PC-9 (cell line): Measurements from ENCODE around the gene RITA1. TPM values are rescaled to one million over a fixed set of nuclear protein-coding genes. Genes with fewer than 3 reads are reported as not detected.

Source experiments
- BruUV-seq: library from RNA; stranded (reverse); fragments of 400-500 nt; replicated peaks from 2 replicates; lab custom pipeline; 2021; lab: Mats Ljungman, UMichigan
- CTCF ChIA-PET: fragments of 300-600 bp; sonication (Branson Sonifier 250); formaldehyde crosslinking; loops from one replicate; lab custom pipeline; 2022; ENCODE audit warnings: antibody characterized with exemption; lab: Charles Lee
- POLR2A ChIA-PET: fragments of 300-600 bp; sonication (Branson Sonifier 250); formaldehyde crosslinking; loops from one replicate; lab custom pipeline; 2022; ENCODE audit warnings: antibody characterized with exemption; ENCODE audit not compliant: unreplicated experiment; lab: Charles Lee
- DNase-seq, 2 experiments: peaks; one replicate each; pipeline versions ENCODE4 v3.0.0 to v3.0.0-alpha.2; 2015 to 2022; ENCODE audit warnings: mixed read lengths in 1 of 2
- H2AFZ ChIP-seq: fragments of 200-600 bp; sonication (generic); 2 replicates; pipeline ENCODE4 v1.8.1; 2017; ENCODE audit warnings: antibody characterized with exemption
- H3F3A ChIP-seq: fragments of 200-600 bp; sonication (generic); 2 replicates; pipeline ENCODE4 v1.8.1; 2017; ENCODE audit warnings: antibody characterized with exemption, mild to moderate bottlenecking, low read depth; ENCODE audit not compliant: insufficient read depth
- H3K27ac ChIP-seq: fragments of 200-600 bp; sonication (generic); 2 replicates; pipeline ENCODE4 v1.6.1; 2016; ENCODE audit warnings: mixed run types
- H3K27me3 ChIP-seq: fragments of 200-600 bp; sonication (generic); 2 replicates; pipeline ENCODE4 v1.6.1; 2016; ENCODE audit warnings: low read depth, mixed run types; ENCODE audit not compliant: insufficient read depth
- H3K36me3 ChIP-seq: fragments of 200-600 bp; sonication (generic); 2 replicates; pipeline ENCODE4 v1.6.1; 2016; ENCODE audit warnings: low read depth, mixed run types
- H3K4me1 ChIP-seq: fragments of 200-600 bp; sonication (generic); replicated peaks from 2 replicates; pipeline ENCODE4 v1.6.1; 2016; ENCODE audit warnings: mixed run types; ENCODE audit not compliant: insufficient read depth
- H3K4me2 ChIP-seq: fragments of 200-600 bp; sonication (generic); 2 replicates; pipeline ENCODE4 v1.6.1; 2017; ENCODE audit warnings: mixed run types
- H3K4me3 ChIP-seq: fragments of 200-600 bp; sonication (generic); 2 replicates; pipeline ENCODE4 v1.6.1; 2016; ENCODE audit warnings: mixed run types
- H3K79me2 ChIP-seq: fragments of 200-600 bp; sonication (generic); 2 replicates; pipeline ENCODE4 v1.6.1; 2017; ENCODE audit warnings: low read depth, mixed run types
- H3K9me2 ChIP-seq: fragments of 200-600 bp; sonication (generic); 2 replicates; pipeline ENCODE4 v1.8.1; 2017; ENCODE audit warnings: mild to moderate bottlenecking; ENCODE audit not compliant: insufficient read depth
- H3K9me3 ChIP-seq: fragments of 200-600 bp; sonication (generic); 2 replicates; pipeline ENCODE4 v1.8.1; 2016; ENCODE audit warnings: low read depth; ENCODE audit not compliant: insufficient read depth
- H4K20me1 ChIP-seq: fragments of 200-600 bp; sonication (generic); 2 replicates; pipeline ENCODE4 v1.8.1; 2017; ENCODE audit not compliant: insufficient read depth
- EZH2 ChIP-seq: fragments of 200-600 bp; sonication (generic); IDR thresholded peaks from 2 replicates; pipeline ENCODE4 v1.8.0; 2017; ENCODE audit warnings: antibody characterized with exemption, low read depth
- intact Hi-C: fragments of 100-400 bp; cut with micrococcal nuclease; formaldehyde crosslinking; loops from one replicate; pipeline ENCODE4 v1.10.0; 2022; ENCODE audit not compliant: unreplicated experiment
- total RNA-seq: library from RNA; stranded (reverse); gene quantifications from 2 replicates; pipeline ENCODE4 v1.2.3, GENCODE V29; 2021
- TF ChIP-seq, protein P1 (sequence below): fragments of 200-600 bp; sonication (generic); conservative IDR thresholded peaks from 2 replicates; pipeline ENCODE4 v1.6.1; 2017; ENCODE audit warnings: mixed run types, antibody characterized with exemption, mild to moderate bottlenecking, moderate library complexity

Gene RITA1
- total RNA-seq, 1 experiment from 2014 or later: 16.1 TPM

DNA sequence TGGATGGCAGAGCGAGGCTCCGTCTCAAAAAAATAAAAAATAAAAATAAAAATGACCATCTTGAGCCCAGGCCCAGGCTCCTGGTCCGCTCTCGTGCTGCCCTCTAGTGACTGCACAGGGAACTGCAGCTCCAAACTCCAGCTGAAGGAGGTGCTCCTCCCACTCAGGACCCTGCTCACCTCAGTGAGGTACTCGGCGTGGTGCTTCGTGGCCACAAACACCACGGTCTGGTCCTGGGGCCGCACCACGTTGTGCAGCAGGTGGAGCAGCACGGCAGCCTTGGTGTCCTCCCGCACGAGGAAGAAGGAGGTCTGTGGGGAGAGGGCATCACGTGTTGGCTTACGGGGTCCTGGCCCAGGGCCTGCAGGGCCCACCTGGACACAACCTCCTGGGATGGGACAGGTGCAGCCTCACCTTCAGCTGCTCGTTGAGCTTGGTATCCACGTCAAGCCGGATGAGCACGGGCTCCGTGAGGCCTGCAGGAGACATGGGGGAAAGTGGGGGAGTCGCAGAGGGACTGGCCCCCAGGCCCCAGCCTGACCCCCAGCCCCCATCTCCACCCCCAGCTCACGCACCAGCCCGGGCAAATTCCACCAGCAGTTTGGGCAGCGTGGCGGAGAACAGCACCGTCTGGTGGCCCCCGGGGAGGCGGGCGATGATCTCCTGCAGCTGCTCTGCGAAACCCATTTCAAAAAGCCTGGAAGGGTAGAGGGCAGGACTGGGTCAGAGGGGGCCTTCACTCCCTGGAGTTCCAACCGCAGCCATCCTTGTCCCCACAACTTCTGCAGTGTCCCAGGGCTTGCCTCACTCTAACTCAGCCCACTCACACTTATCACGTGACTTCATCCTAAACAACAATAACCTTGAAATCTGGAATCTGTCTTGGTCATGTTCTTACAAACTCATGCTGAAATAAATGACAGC lies 10.8 kb upstream of the RITA1 start:
- BruUV-seq: no TSS peak
- Histone ChIP-seq H2AFZ (no peak overlapping the region), H3K4me3 (no peak overlapping the region), H3K79me2 (no peaks in the 10 kb centered on the region), H3F3A (peaks cover 9% of the 10 kb centered on the region; the same call in 1 of the 2 replicates), H3K4me1 (no peaks in the 10 kb centered on the region), H3K4me2 (no peak overlapping the region), H3K27me3 (no peaks in the 10 kb centered on the region), H3K9me3 (no peaks in the 10 kb centered on the region), H3K27ac (no peak overlapping the region), H4K20me1 (peaks cover 11% of the 10 kb centered on the region), H3K9me2 (no peaks in the 10 kb centered on the region), H3K36me3 (peaks cover 38% of the 10 kb centered on the region)
- TF ChIP-seq EZH2: no peak
- TF ChIP-seq, protein P1, sequence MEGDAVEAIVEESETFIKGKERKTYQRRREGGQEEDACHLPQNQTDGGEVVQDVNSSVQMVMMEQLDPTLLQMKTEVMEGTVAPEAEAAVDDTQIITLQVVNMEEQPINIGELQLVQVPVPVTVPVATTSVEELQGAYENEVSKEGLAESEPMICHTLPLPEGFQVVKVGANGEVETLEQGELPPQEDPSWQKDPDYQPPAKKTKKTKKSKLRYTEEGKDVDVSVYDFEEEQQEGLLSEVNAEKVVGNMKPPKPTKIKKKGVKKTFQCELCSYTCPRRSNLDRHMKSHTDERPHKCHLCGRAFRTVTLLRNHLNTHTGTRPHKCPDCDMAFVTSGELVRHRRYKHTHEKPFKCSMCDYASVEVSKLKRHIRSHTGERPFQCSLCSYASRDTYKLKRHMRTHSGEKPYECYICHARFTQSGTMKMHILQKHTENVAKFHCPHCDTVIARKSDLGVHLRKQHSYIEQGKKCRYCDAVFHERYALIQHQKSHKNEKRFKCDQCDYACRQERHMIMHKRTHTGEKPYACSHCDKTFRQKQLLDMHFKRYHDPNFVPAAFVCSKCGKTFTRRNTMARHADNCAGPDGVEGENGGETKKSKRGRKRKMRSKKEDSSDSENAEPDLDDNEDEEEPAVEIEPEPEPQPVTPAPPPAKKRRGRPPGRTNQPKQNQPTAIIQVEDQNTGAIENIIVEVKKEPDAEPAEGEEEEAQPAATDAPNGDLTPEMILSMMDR: peak; percentile 99
- peak; percentile 50 to 75 for DNase-seq
- POLR2A ChIA-PET: no interaction called here
- intact Hi-C loops: loop anchor here (1.0 to 2.0 kb wide), 3 partner anchors 76 to 182 kb away; no protein-coding TSS in a partner anchor
- CTCF ChIA-PET: interaction anchor here (1.9 kb wide), 1 partner anchor 182 kb away, joined by 10 read pairs; no protein-coding TSS in a partner anchor

DNA sequence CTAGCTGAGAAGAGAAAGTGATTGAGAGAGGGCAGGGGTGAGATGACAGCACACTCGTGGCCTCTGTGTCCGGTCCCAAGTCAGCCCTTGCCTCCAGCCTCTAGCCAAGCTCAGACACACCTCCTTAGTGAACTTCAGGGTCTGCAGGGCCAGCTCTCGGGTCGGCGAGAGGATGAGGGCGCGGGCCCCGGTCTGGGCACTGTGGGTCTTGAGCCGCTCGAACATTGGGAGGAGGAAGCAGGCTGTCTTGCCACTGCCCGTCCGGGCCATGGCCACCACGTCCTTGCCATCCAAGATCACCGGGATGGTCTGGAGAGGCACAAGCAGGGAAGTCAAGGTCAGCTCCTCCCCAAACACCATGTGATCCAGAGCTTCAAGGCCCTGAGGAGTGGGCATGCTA lies 6.5 kb upstream of the RITA1 start:
- CTCF ChIA-PET: no interaction called here
- BruUV-seq: no TSS peak
- Histone ChIP-seq H3K79me2 (peaks cover 30% of the 10 kb centered on the region), H3K4me3 (no peak overlapping the region), H3K36me3 (peaks cover 36% of the 10 kb centered on the region), H4K20me1 (peaks cover 30% of the 10 kb centered on the region), H3K9me3 (no peaks in the 10 kb centered on the region), H3K27me3 (no peaks in the 10 kb centered on the region), H3K9me2 (no peaks in the 10 kb centered on the region), H2AFZ (no peak overlapping the region), H3K4me1 (peaks cover 4% of the 10 kb centered on the region), H3K4me2 (no peak overlapping the region), H3K27ac (no peak overlapping the region), H3F3A (peaks cover 15% of the 10 kb centered on the region; the same call in 1 of the 2 replicates)
- POLR2A ChIA-PET: no interaction called here
- no peak for TF ChIP-seq EZH2
- TF ChIP-seq, protein P1: no peak
- DNase-seq: no peak
- intact Hi-C loops: no loop called here

GRCh38 chr12:113180333-113180732 lies 5.2 kb upstream of the RITA1 start:
- Histone ChIP-seq H3K4me3 (no peak overlapping the region), H3K27me3 (no peaks in the 10 kb centered on the region), H3K9me2 (no peaks in the 10 kb centered on the region), H3K79me2 (peaks cover 36% of the 10 kb centered on the region), H3K4me2 (no peak overlapping the region), H3K27ac (no peak overlapping the region), H3K4me1 (peaks cover 6% of the 10 kb centered on the region), H3K9me3 (no peaks in the 10 kb centered on the region), H3F3A (peaks cover 13% of the 10 kb centered on the region; the same call in 1 of the 2 replicates), H4K20me1 (peaks cover 31% of the 10 kb centered on the region), H3K36me3 (peaks cover 34% of the 10 kb centered on the region), H2AFZ (no peak overlapping the region)
- CTCF ChIA-PET: no interaction called here
- TF ChIP-seq EZH2: no peak
- TF ChIP-seq, protein P1: no peak
- DNase-seq: no peak
- no TSS peak for BruUV-seq
- intact Hi-C loops: no loop called here
- POLR2A ChIA-PET: no interaction called here
